ENCODE data around the gene GPX3. TPM values are rescaled to one million over a fixed set of nuclear protein-coding genes. Genes with fewer than 3 reads are reported as not detected.

GPX3 gene
- total and polyA plus RNA-seq, 2 of the 13 experiments (the other 11 are each of a cell fraction or from before 2014, with no cell fraction given), result 33.8 to 1,892 TPM

DNA sequence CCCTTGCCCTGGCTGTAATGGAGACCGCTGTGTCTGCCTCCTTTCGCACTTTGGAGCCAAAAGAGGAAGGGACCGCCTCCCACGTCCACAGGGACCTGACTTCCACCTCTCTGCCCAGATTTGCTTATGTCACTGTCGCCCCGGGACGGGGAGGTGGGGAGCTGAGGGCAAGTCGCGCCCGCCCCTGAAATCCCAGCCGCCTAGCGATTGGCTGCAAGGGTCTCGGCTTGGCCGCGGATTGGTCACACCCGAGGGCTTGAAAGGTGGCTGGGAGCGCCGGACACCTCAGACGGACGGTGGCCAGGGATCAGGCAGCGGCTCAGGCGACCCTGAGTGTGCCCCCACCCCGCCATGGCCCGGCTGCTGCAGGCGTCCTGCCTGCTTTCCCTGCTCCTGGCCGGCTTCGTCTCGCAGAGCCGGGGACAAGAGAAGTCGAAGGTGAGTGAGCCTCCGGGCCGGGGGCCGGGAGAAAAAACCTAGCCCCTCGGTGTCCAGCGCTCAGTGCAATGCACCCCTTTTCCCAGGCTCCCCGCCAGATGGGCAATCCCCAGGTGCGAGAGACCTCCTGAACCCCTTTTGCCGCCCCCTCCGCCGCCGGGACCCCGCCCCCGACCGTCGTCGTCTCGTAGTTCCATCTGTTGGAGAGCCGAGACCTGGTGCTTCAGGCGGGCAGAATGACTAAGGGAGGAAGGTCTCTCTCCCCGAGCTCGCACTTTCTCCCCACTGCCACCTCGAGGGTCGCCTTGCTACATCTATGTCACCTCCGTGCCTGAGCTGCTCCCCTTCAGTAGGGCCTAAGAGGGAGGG lies at the start of gene GPX3 (continued):
- TF ChIP-seq ZHX2 (IDR thresholded peaks at IDR 0.05; ENCODE audit: low read depth), result no peak
- 0 out of 2 replicates have a peak, but pooled peaks have one; percentile 44 for TF ChIP-seq ZHX2 (CRISPR knock-in tag; IDR thresholded peaks at IDR 0.05; ENCODE audit: borderline replicate concordance)
- TF ChIP-seq ETV5 (CRISPR knock-in tag; IDR thresholded peaks at IDR 0.05; ENCODE audit: borderline replicate concordance), result peak; percentile 43; the same call in 1 of the 2 replicates
- TF ChIP-seq ZNF660 (CRISPR knock-in tag; IDR thresholded peaks at IDR 0.05; ENCODE audit: borderline replicate concordance, low read depth), result no peak
- TF ChIP-seq ZBTB49 (CRISPR knock-in tag; IDR thresholded peaks at IDR 0.05; ENCODE audit: borderline replicate concordance), result no peak
- no peak; the same call in 1 of the 2 replicates for TF ChIP-seq ZNF790 (CRISPR knock-in tag; IDR thresholded peaks at IDR 0.05; ENCODE audit: borderline replicate concordance)
- 0 out of 2 replicates have a peak, but pooled peaks have one; percentile 83 for TF ChIP-seq ZNF704 (CRISPR knock-in tag; IDR thresholded peaks at IDR 0.05; ENCODE audit: borderline replicate concordance)
- peak; percentile 23; the same call in 1 of the 2 replicates for TF ChIP-seq FOSL2 (CRISPR knock-in tag; IDR thresholded peaks at IDR 0.05)
- TF ChIP-seq ZC3H13 (CRISPR knock-in tag; IDR thresholded peaks at IDR 0.05), result 0 out of 2 replicates have a peak, but pooled peaks have one; percentile 53
- no peak for TF ChIP-seq FOSL1 (CRISPR knock-in tag; IDR thresholded peaks at IDR 0.05; ENCODE audit: borderline replicate concordance)
- peak; percentile 73; the same call in 1 of the 2 replicates for TF ChIP-seq ZNF564 (CRISPR knock-in tag; IDR thresholded peaks at IDR 0.05)
- TF ChIP-seq, protein P1, sequence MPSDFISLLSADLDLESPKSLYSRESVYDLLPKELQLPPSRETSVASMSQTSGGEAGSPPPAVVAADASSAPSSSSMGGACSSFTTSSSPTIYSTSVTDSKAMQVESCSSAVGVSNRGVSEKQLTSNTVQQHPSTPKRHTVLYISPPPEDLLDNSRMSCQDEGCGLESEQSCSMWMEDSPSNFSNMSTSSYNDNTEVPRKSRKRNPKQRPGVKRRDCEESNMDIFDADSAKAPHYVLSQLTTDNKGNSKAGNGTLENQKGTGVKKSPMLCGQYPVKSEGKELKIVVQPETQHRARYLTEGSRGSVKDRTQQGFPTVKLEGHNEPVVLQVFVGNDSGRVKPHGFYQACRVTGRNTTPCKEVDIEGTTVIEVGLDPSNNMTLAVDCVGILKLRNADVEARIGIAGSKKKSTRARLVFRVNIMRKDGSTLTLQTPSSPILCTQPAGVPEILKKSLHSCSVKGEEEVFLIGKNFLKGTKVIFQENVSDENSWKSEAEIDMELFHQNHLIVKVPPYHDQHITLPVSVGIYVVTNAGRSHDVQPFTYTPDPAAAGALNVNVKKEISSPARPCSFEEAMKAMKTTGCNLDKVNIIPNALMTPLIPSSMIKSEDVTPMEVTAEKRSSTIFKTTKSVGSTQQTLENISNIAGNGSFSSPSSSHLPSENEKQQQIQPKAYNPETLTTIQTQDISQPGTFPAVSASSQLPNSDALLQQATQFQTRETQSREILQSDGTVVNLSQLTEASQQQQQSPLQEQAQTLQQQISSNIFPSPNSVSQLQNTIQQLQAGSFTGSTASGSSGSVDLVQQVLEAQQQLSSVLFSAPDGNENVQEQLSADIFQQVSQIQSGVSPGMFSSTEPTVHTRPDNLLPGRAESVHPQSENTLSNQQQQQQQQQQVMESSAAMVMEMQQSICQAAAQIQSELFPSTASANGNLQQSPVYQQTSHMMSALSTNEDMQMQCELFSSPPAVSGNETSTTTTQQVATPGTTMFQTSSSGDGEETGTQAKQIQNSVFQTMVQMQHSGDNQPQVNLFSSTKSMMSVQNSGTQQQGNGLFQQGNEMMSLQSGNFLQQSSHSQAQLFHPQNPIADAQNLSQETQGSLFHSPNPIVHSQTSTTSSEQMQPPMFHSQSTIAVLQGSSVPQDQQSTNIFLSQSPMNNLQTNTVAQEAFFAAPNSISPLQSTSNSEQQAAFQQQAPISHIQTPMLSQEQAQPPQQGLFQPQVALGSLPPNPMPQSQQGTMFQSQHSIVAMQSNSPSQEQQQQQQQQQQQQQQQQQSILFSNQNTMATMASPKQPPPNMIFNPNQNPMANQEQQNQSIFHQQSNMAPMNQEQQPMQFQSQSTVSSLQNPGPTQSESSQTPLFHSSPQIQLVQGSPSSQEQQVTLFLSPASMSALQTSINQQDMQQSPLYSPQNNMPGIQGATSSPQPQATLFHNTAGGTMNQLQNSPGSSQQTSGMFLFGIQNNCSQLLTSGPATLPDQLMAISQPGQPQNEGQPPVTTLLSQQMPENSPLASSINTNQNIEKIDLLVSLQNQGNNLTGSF (CRISPR knock-in tag; IDR thresholded peaks at IDR 0.05), result no peak
